Endothelial cell of umbilical vein (primary cell): Measurements from ENCODE around the gene OR2D3. TPM values are rescaled to one million over a fixed set of nuclear protein-coding genes. Genes with fewer than 3 reads are reported as not detected.
"Not testable (repeated sequence)": the region's sequence is repeated elsewhere in the genome, so short reads cannot be mapped to it uniquely, and the experiment has no call there.

ENCODE experiments used
- BruUV-seq: library from RNA; stranded (reverse); fragments of 400-500 nt; replicated peaks from 2 replicates; lab custom pipeline; 2021; lab: Mats Ljungman, UMichigan
- CTCF ChIA-PET: fragments of 300-600, 350-600 bp; sonication (Branson Sonifier 250); formaldehyde crosslinking; loops from one replicate; lab custom pipeline; 2021; ENCODE audit warnings: antibody characterized with exemption, inconsistent platforms; lab: Charles Lee
- POLR2A ChIA-PET: fragments of 300-600, 350-600 bp; sonication (Branson Sonifier 250); formaldehyde crosslinking; loops from one replicate; lab custom pipeline; 2021; ENCODE audit warnings: antibody characterized with exemption, inconsistent platforms; lab: Charles Lee
- DNase-seq: peaks from one replicate; pipeline ENCODE4 v3.0.0-alpha.2; 2011; ENCODE audit warnings: low read depth, low spot score
- FAIRE-seq: peaks from 2 replicates; lab custom pipeline; 2011; peaks lifted over from hg19 to GRCh38; lab: Jason Lieb, UNC
- H2AFZ ChIP-seq: 2 replicates; pipeline ENCODE4 v1.6.0; 2012; ENCODE audit warnings: low read depth, low read length, control low read depth, inconsistent platforms
- H3K27ac ChIP-seq: 2 replicates; pipeline ENCODE4 v1.5.1; 2011; ENCODE audit warnings: low read depth, mild to moderate bottlenecking, control low read depth, low read length, moderate library complexity; ENCODE audit not compliant: insufficient read depth
- H3K27me3 ChIP-seq, 2 experiments: 2 replicates each; pipeline versions ENCODE4 v1.6.0 to v1.6.1; 2011; ENCODE audit warnings: low read length in 2 of 2, mixed read lengths in 1 of 2; ENCODE audit not compliant: control insufficient read depth in 2 of 2, insufficient read depth in 2 of 2
- H3K36me3 ChIP-seq, 2 experiments: 2 replicates in 1 of 2; 3 replicates in 1 of 2; pipeline ENCODE4 v1.5.1; 2011; ENCODE audit warnings: low read length in 2 of 2, mild to moderate bottlenecking in 1 of 2, moderate library complexity in 1 of 2; ENCODE audit not compliant: control insufficient read depth in 2 of 2, insufficient read depth in 2 of 2; ENCODE audit errors: extremely low read depth in 1 of 2
- H3K4me1 ChIP-seq: 3 replicates; pipeline ENCODE4 v1.5.1; 2011; ENCODE audit warnings: mild to moderate bottlenecking, low read length; ENCODE audit not compliant: control insufficient read depth, insufficient read depth; ENCODE audit errors: extremely low read depth
- H3K4me2 ChIP-seq: 2 replicates; pipeline ENCODE4 v1.6.1; 2011; ENCODE audit warnings: low read length, control low read depth, mixed read lengths; ENCODE audit not compliant: insufficient read depth
- H3K4me3 ChIP-seq, 3 experiments: fragments of 200-600 bp in 1 of 3; sonication (generic), shearing (Covaris generic) in 1 of 3; replicated peaks in 1 of 3; 2 replicates each; pipeline ENCODE4 v1.5.1; 2011 to 2016; ENCODE audit warnings: control low read depth in 3 of 3, low read length in 3 of 3, mild to moderate bottlenecking in 2 of 3, inconsistent platforms in 1 of 3, low read depth in 1 of 3, moderate library complexity in 1 of 3; ENCODE audit not compliant: insufficient read depth in 1 of 3
- H3K79me2 ChIP-seq: 2 replicates; pipeline ENCODE4 v1.6.0; 2012; ENCODE audit warnings: low read length, inconsistent platforms; ENCODE audit not compliant: control insufficient read depth, insufficient read depth
- H3K9ac ChIP-seq: replicated peaks from 2 replicates; pipeline ENCODE3; 2011; ENCODE audit warnings: low read length, control low read depth; ENCODE audit not compliant: insufficient read depth; ENCODE audit errors: extremely low read depth
- H3K9me1 ChIP-seq: replicated peaks from 3 replicates; pipeline ENCODE4 v1.6.0; 2011; ENCODE audit warnings: mild to moderate bottlenecking, low read length; ENCODE audit not compliant: control insufficient read depth, insufficient read depth; ENCODE audit errors: extremely low read depth
- H3K9me3 ChIP-seq: replicated peaks from 2 replicates; pipeline ENCODE4 v1.5.1; 2012; ENCODE audit warnings: low read length, inconsistent platforms; ENCODE audit not compliant: control insufficient read depth, insufficient read depth
- H4K20me1 ChIP-seq: replicated peaks from 2 replicates; pipeline ENCODE3; 2011; ENCODE audit warnings: mild to moderate bottlenecking, low read length; ENCODE audit not compliant: control insufficient read depth, insufficient read depth; ENCODE audit errors: extremely low read depth
- EZH2 ChIP-seq: IDR thresholded peaks from 2 replicates; pipeline ENCODE4 v1.6.1; 2012; ENCODE audit warnings: borderline replicate concordance, low read depth, mild to moderate bottlenecking, moderate library complexity, low read length, inconsistent platforms; ENCODE audit not compliant: severe bottlenecking
- FOS ChIP-seq: IDR thresholded peaks from 2 replicates; pipeline ENCODE4 v1.6.1; 2011; ENCODE audit warnings: mild to moderate bottlenecking, low read length, moderate library complexity, borderline replicate concordance; ENCODE audit not compliant: insufficient read depth
- GATA2 ChIP-seq: IDR thresholded peaks from 2 replicates; pipeline ENCODE4 v1.7.0; 2011; ENCODE audit warnings: low read depth, mild to moderate bottlenecking, moderate library complexity, mixed read lengths, low read length; ENCODE audit not compliant: insufficient read length, insufficient read depth
- JUN ChIP-seq: IDR thresholded peaks from 2 replicates; pipeline ENCODE4 v1.6.1; 2011; ENCODE audit warnings: borderline replicate concordance, low read depth; ENCODE audit not compliant: insufficient read length, insufficient read depth
- MAX ChIP-seq: IDR thresholded peaks from 2 replicates; pipeline ENCODE4 v1.6.1; 2011; ENCODE audit not compliant: insufficient read depth, insufficient read length
- MYC ChIP-seq: IDR thresholded peaks from one replicate; pipeline ENCODE4 v1.6.1; 2011; ENCODE audit warnings: mild to moderate bottlenecking, low read depth, low read length
- POLR2A ChIP-seq: IDR thresholded peaks from 2 replicates; pipeline ENCODE4 v1.6.1; 2012; ENCODE audit warnings: low read depth, mild to moderate bottlenecking, control low read depth, low read length
- dilution Hi-C: fragments of 300-500 bp; cut with MboI; formaldehyde crosslinking; loops from one replicate; pipeline ENCODE4 v1.15.0; 2019; ENCODE audit warnings: low sequenced_read_pairs; ENCODE audit not compliant: extremely low pct_ligation_motif_present
- intact Hi-C: fragments of 100-400 bp; cut with micrococcal nuclease; formaldehyde crosslinking; loops from one replicate; pipeline ENCODE4 v1.10.0; 2022
- polyA plus RNA-seq, 4 experiments: library from polyadenylated mRNA; depleted of rRNA in 3 of 4; stranded (reverse) in 3 of 4; unstranded in 1 of 4; fragments of >200 nt; gene quantifications; 2 replicates each; pipeline versions ENCODE4 v1.2.1 to v1.2.3, GENCODE V29; 2011 to 2012; ENCODE audit warnings: missing spikeins in 1 of 4
- total RNA-seq: library from RNA; stranded (reverse); gene quantifications from 2 replicates; pipeline ENCODE4 v1.2.3, GENCODE V29; 2021

OR2D3 gene
- total and polyA plus RNA-seq, 2 donors (not counting 3 experiments of a cell fraction or from before 2014, with no cell fraction given), result not detected

DNA sequence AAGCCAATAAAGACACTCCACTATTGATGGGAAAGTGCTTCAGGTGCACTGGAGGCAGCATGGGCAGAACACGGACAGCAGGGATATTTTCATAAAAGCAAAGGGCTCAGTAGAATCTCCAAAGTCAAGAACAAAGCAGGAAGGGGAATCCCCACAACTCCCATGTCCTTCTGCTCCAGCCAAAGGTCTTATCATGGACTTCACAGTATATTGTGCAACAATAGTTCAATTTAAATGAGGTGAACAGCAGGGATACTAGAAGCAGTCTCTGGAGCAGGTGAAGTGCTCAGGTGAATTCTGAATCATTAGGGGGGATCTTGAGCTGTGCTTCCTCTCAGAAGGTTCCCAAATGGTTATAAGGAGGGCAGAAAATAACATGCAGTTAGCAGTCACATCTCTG is 21.9 kb upstream of the OR2D3 start:
- CTCF ChIA-PET, result interaction anchor here (1.4 to 1.8 kb wide), 2 partner anchors 27 to 380 kb away, joined by 4 to 6 read pairs; partner anchors contain the start of gene ZNF215
- H3K27me3 ChIP-seq, result no peaks in the 10 kb centered on the region
- dilution Hi-C loops (no loop called here), intact Hi-C loops (no loop called here)
- no peak overlapping the region for H3K27ac ChIP-seq
- FAIRE-seq (no peak), DNase-seq (no peak)
- H3K4me2 ChIP-seq, result no peak overlapping the region
- POLR2A ChIA-PET, result no interaction called here
- H3K9ac ChIP-seq, result no peak overlapping the region
- H2AFZ ChIP-seq, result no peak overlapping the region
- H3K4me1 ChIP-seq, result no peaks in the 10 kb centered on the region
- H3K79me2 ChIP-seq, result no peaks in the 10 kb centered on the region
- no peak overlapping the region for H3K4me3 ChIP-seq
- BruUV-seq, result no TSS peak
- no peaks in the 10 kb centered on the region for H4K20me1 ChIP-seq
- no peak for TF ChIP-seq MYC
- TF ChIP-seq JUN, result no peak
- TF ChIP-seq FOS, result no peak
- H3K36me3 ChIP-seq, result no peaks in the 10 kb centered on the region
- H3K9me1 ChIP-seq, result no peaks in the 10 kb centered on the region
- no peaks in the 10 kb centered on the region for H3K9me3 ChIP-seq

- POLR2A ChIA-PET, result no interaction called here
- Histone ChIP-seq H3K27me3 (no peaks in the 10 kb centered on the region), H3K27ac (no peak overlapping the region), H4K20me1 (no peaks in the 10 kb centered on the region), H2AFZ (no peak overlapping the region), H3K79me2 (no peaks in the 10 kb centered on the region), H3K4me2 (no peak overlapping the region), H3K36me3 (no peaks in the 10 kb centered on the region), H3K9me1 (no peaks in the 10 kb centered on the region), H3K9me3 (no peaks in the 10 kb centered on the region), H3K4me1 (no peaks in the 10 kb centered on the region), H3K9ac (no peak overlapping the region), H3K4me3 (no peak overlapping the region)
- intact Hi-C loops (no loop called here), dilution Hi-C loops (no loop called here)
- TF ChIP-seq EZH2, result no peak
- no peak for TF ChIP-seq MAX
- TF ChIP-seq GATA2, result no peak
- no peak for TF ChIP-seq POLR2A
- no peak for TF ChIP-seq FOS
- TF ChIP-seq MYC, result no peak
- DNase-seq, result no peak
- CTCF ChIA-PET, result interaction anchor here (1.4 to 1.8 kb wide), 2 partner anchors 26 to 378 kb away, joined by 4 to 6 read pairs; partner anchors contain the start of gene ZNF215
- FAIRE-seq, result no peak
- no TSS peak for BruUV-seq
These were observed 20.3 kb upstream of the OR2D3 start for GRCh38 chr11:6900327-6900999.

- H4K20me1 ChIP-seq, intact Hi-C loops, H3K27me3 ChIP-seq, H3K9me3 ChIP-seq, dilution Hi-C loops, H2AFZ ChIP-seq, H3K4me3 ChIP-seq, BruUV-seq, FAIRE-seq, H3K36me3 ChIP-seq, H3K9ac ChIP-seq, H3K79me2 ChIP-seq, H3K4me1 ChIP-seq, POLR2A ChIA-PET, H3K9me1 ChIP-seq, CTCF ChIA-PET, H3K27ac ChIP-seq, DNase-seq, H3K4me2 ChIP-seq: not testable (repeated sequence)
These were observed 16.0 kb upstream of the OR2D3 start for GRCh38 chr11:6904804-6905203.
